Glutamatergic neuron (in vitro differentiated cells): Measurements from ENCODE around the gene PNPLA7. TPM values are rescaled to one million over a fixed set of nuclear protein-coding genes. Genes with fewer than 3 reads are reported as not detected.
"Not testable (repeated sequence)": the region's sequence is repeated elsewhere in the genome, so short reads cannot be mapped to it uniquely, and the experiment has no call there.

Source experiments
- DNase-seq: peaks from one replicate; pipeline ENCODE4 v3.0.0; 2022
- H3K27ac Mint-ChIP-seq: one replicate; pipeline ENCODE4 v1.8.0; 2020; ENCODE audit warnings: mild to moderate bottlenecking, mixed read lengths, inconsistent platforms; ENCODE audit not compliant: unreplicated experiment
- H3K27me3 Mint-ChIP-seq: one replicate; pipeline ENCODE4 v1.8.0; 2020; ENCODE audit warnings: mild to moderate bottlenecking, moderate library complexity, mixed read lengths, inconsistent platforms; ENCODE audit not compliant: unreplicated experiment
- H3K36me3 Mint-ChIP-seq: one replicate; pipeline ENCODE4 v1.8.0; 2020; ENCODE audit warnings: mild to moderate bottlenecking, mixed read lengths, inconsistent platforms; ENCODE audit not compliant: unreplicated experiment
- H3K4me1 Mint-ChIP-seq: one replicate; pipeline ENCODE4 v1.8.0; 2020; ENCODE audit warnings: mild to moderate bottlenecking, low read depth, mixed read lengths, inconsistent platforms; ENCODE audit not compliant: unreplicated experiment
- H3K4me3 Mint-ChIP-seq: one replicate; pipeline ENCODE4 v1.8.0; 2020; ENCODE audit warnings: mild to moderate bottlenecking, mixed read lengths, inconsistent platforms; ENCODE audit not compliant: unreplicated experiment
- H3K9me3 Mint-ChIP-seq: one replicate; pipeline ENCODE4 v1.8.0; 2020; ENCODE audit warnings: mild to moderate bottlenecking, moderate library complexity, mixed read lengths, inconsistent platforms; ENCODE audit not compliant: unreplicated experiment
- CTCF ChIP-seq: fragments of 200-600 bp; sonication (generic); IDR thresholded peaks from one replicate; pipeline ENCODE4 v1.5.0; 2021; ENCODE audit not compliant: partially characterized antibody, unreplicated experiment
- total RNA-seq: library from RNA; stranded (reverse); fragmentation: NEBNext Ultra II Directional; extraction: Animal tissue kit (Norgen Biotek cat#: 25700); gene quantifications from one replicate; pipeline ENCODE4 v1.2.1, GENCODE V29; 2021; ENCODE audit not compliant: unreplicated experiment

The PNPLA7 gene
- total RNA-seq, 1 donor from 2014 or later: 6.7 TPM

DNA sequence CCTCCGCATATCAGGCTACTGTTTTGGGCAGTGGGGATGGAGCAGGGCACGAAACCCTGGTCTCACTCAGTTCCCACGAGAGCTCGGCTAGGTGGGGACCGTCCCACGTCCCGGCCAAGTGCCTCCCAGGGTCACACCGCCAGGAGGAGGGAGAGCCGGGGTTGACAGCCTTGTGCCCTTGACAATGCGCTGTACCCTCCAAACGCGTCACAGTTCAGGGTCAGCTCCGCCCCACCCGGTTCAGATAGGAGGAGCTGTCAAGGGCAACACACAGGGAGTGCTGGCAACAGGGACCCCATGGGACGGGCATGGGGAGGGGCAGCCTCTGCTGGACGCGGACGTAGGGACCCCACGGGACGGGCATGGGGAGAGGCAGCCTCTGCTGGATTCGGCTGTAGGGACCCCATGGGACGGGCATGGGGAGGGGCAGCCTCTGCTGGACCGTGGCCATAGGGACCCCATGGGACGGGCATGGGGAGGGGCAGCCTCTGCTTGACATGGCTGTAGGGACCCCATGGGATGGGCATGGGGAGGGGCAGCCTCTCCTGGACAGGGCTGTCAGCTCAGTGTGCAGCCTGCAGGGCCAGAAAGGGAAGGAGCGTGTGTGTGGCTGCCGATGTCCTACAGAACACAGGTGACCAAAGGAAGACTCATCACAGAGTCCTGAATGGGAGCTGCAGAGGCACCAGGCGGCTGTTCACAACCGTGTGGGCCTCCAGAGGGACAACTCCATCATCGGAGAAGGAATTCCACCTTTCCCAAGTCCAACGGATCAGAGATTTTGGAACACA, 29.4 kb downstream of the PNPLA7 start:
- no peak overlapping the region for H3K27ac Mint-ChIP-seq
- no peaks in the 10 kb centered on the region for H3K4me1 Mint-ChIP-seq

DNA sequence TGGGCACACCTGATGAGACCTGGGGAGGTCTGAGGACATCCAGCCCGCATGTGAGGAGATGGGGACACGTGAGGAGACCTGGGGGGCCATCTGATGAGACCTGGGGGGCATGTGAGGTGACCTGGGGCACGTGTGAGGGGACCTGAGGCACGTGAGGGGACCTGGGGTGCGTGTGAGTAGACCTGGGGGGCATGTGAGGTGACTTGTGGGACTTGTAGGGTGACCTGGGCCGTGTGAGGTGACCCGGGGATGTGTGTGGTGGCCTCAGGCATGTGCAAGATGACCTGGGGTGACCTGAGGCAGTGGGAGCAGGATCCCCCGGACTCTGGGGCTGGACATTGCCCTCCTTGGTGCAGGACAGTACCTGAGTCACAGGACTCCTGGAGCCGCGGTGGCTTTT, 30.6 kb downstream of the PNPLA7 start:
- no peak overlapping the region for H3K27ac Mint-ChIP-seq
- H3K9me3 Mint-ChIP-seq: peaks cover 4% of the 10 kb centered on the region
- H3K36me3 Mint-ChIP-seq: no peaks in the 10 kb centered on the region
- no peaks in the 10 kb centered on the region for H3K4me1 Mint-ChIP-seq
- no peak overlapping the region for H3K4me3 Mint-ChIP-seq
- TF ChIP-seq CTCF: no peak
- H3K27me3 Mint-ChIP-seq: no peaks in the 10 kb centered on the region
- no peak for DNase-seq

More for the DNA sequence above, 29.4 kb downstream of the PNPLA7 start:
- TF ChIP-seq CTCF: no peak
- Mint-ChIP-seq H3K36me3 (no peaks in the 10 kb centered on the region), H3K9me3 (peaks cover 4% of the 10 kb centered on the region), H3K4me3 (no peak overlapping the region), H3K27me3 (no peaks in the 10 kb centered on the region)
- no peak for DNase-seq

DNA sequence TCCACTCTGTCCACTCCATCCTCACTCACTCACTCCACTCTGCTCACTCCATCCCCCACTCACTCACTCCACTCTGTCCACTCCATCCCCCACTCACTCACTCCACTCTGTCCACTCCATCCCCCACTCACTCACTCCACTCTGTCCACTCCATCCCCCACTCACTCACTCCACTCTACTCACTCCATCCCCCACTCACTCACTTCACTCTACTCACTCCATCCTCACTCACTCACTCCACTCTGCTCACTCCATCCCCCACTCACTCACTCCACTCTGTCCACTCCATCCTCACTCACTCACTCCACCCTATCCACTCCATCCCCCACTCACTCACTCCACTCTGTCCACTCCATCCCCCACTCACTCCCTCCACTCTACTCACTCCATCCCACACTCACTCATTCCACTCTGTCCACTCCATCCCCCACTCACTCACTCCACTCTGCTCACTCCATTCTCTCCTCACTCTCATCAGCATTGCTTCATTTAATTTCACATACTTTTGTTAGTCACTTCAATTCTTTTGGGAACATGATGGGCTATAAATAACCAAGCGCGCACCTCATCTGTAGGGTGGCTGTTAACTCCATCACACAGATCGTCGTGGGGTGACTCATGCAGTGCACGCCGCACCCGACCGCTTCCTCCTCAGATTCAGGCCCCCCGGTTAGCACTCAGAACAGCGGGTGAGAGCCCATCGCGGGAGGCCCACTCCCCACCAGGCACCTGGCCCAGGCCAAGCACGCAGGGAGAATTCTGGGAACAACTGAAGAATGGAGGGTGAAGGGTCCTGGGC, 31.3 kb downstream of the PNPLA7 start:
- H3K9me3 Mint-ChIP-seq, H3K27me3 Mint-ChIP-seq, H3K36me3 Mint-ChIP-seq, H3K4me3 Mint-ChIP-seq, H3K27ac Mint-ChIP-seq, DNase-seq, H3K4me1 Mint-ChIP-seq: not testable (repeated sequence)

DNA sequence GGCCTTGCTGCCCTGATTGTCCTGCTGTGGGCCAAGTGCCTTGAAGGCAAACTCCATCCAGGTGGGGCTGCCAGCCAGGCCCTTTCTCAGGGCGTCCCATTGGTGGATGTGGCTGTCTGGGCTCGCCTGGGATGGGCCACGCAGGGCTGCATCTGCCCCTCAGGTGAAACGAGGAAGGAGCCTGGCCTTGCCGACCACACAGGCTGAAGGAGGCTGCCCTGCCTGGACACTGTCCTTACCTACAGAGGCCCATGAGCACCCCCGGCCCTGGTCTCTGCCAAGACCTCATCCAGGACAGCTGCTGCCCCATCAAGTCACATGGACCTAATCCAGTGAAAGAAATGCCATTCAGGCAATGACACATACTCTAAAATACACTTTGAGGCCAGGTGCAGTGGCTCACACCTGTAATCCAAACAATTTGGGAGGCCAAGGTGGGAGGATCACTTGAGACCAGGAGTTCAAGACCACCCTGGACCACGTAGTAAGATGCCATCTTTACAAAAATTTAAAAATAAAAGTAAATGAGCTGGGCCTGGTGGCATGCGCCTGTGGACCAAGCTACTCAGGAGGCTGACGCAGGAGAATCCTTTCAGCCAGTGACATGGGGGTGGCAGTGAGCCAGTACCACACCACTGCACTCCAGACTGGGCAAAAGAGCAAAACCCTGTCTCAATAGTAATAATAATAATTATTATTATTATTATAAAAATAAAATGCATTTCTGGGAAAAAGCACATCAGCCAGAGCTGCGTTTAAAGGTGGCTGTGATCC, 33.9 kb downstream of the PNPLA7 start:
- no peak for TF ChIP-seq CTCF
- Mint-ChIP-seq H3K4me3 (no peak overlapping the region), H3K4me1 (no peaks in the 10 kb centered on the region), H3K36me3 (peaks cover 4% of the 10 kb centered on the region), H3K9me3 (peaks cover 10% of the 10 kb centered on the region), H3K27me3 (no peaks in the 10 kb centered on the region), H3K27ac (no peak overlapping the region)
- no peak for DNase-seq

DNA sequence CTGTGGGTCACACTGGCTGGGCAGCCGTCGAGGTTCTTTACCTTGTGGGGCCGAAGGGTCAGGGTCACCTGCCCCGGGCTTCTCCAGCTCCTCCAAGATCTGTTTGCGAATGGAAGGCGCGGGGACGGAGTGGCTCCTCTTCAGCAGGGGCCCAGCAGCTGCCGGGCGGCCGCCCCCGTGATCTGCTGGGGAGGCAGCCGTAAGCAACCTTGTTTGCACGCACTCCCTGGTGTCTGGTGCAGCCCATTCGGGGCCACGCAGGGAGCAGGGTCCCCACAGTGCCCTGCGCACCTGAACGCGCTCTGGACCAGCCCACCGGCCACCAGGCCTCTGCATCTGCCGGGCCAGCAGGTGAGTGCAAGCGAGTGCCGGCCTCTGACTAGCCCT, 34.9 kb downstream of the PNPLA7 start:
- peaks cover 4% of the 10 kb centered on the region for H3K36me3 Mint-ChIP-seq
- no peak for DNase-seq
- TF ChIP-seq CTCF: no peak
- no peaks in the 10 kb centered on the region for H3K4me1 Mint-ChIP-seq
- no peak overlapping the region for H3K27ac Mint-ChIP-seq
- H3K27me3 Mint-ChIP-seq: no peaks in the 10 kb centered on the region
- H3K9me3 Mint-ChIP-seq: peaks cover 9% of the 10 kb centered on the region
- no peak overlapping the region for H3K4me3 Mint-ChIP-seq
